Measurements from ENCODE around the gene TERB1. TPM values are rescaled to one million over a fixed set of nuclear protein-coding genes. Genes with fewer than 3 reads are reported as not detected.
A peak's percentile ranks its signal among the peaks of the same experiment; 100 is the strongest.

Gene TERB1
- total RNA-seq, 1 donor from 2014 or later: 0.15 TPM

DNA sequence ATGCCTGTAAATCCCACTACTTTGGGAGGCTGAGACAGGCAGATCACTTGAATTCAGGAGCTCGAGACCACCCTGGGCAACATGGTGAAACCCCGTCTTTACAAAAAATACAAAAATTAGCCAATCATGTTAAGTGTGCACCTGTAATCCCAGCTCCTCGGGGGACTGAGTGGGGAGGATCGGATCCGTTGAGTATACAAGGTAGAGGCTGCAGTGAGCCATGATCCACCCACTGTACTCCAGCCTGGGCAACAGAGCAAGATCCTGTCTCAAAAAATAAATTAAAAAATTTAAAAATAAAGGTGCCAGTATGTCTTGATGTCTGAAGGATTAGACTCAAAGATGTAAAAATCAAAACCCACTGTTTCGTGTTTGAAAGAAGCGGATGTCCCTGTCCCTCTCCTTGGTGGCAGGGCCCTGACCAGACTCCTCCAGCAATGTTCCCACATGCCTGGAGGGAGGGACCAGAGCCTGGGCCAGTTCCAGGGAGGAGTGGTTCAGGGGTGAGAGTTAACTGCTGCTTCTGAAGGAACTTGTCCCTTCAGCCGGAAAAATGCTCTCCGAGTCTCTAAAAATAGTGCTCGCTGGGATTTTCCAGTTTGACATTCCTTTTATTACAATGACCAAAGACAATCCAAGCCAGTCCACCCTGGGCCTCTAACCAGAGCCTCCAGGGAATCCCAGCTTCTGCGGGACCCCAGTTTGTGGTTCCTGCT lies 95.4 kb downstream of the TERB1 start:
- DNase-seq (ENCODE audit: low read depth): peak; percentile 72

Other genes starting within 250 kb of the TERB1 start
- 69.3 and 234 TPM in 2 replicates for gene CKLF, start 249.0 kb downstream of the TERB1 start, total RNA-seq
- gene CMTM1, start 235.1 kb downstream of the TERB1 start, total RNA-seq: 2.8 and 6.2 TPM in 2 replicates
- gene CMTM2, start 222.1 kb downstream of the TERB1 start, total RNA-seq: not detected in 2 replicates
- 11.6 and 22.2 TPM in 2 replicates for gene CMTM3, start 196.9 kb downstream of the TERB1 start, total RNA-seq
- gene CMTM4, start 104.8 kb downstream of the TERB1 start, total RNA-seq: 83.9 and 112 TPM in 2 replicates
- 157 and 172 TPM in 2 replicates for gene DYNC1LI2, start 50.0 kb downstream of the TERB1 start, total RNA-seq
- 81.0 and 110 TPM in 2 replicates for gene NAE1, start 29.4 kb upstream of the TERB1 start, total RNA-seq
- not detected in 2 replicates for gene CA7, start 42.8 kb upstream of the TERB1 start, total RNA-seq
- gene PDP2, start 78.9 kb upstream of the TERB1 start, total RNA-seq: 8.3 and 11.5 TPM in 2 replicates
- gene CDH16, start 117.3 kb upstream of the TERB1 start, total RNA-seq: 7.8 and 414 TPM in 2 replicates
- gene RRAD, start 124.0 kb upstream of the TERB1 start, total RNA-seq: 177 and 379 TPM in 2 replicates
- 129 and 264 TPM in 2 replicates for gene CIAO2B, start 132.8 kb upstream of the TERB1 start, total RNA-seq
- 34.7 and 53.9 TPM in 2 replicates for gene CES2, start 133.9 kb upstream of the TERB1 start, total RNA-seq
- gene CES3, start 159.7 kb upstream of the TERB1 start, total RNA-seq: 0.69 and 1.3 TPM in 2 replicates
- gene CES4A, start 187.0 kb upstream of the TERB1 start, total RNA-seq: 2.1 and 13.6 TPM in 2 replicates
- gene CBFB, start 227.6 kb upstream of the TERB1 start, total RNA-seq: 113 and 132 TPM in 2 replicates